Liver (tissue), 9 donors: ENCODE measurements around the gene IFI27L1. TPM values are rescaled to one million over a fixed set of nuclear protein-coding genes. Genes with fewer than 3 reads are reported as not detected.

Experiments used
- DNase-seq: peaks from one replicate; pipeline ENCODE4 v3.0.0-alpha.2; 2017; ENCODE audit warnings: low spot score
- H3K27ac ChIP-seq, 2 donors: one replicate each; pipeline ENCODE4 v1.7.0; 2013; ENCODE audit warnings: inconsistent platforms in 2 of 2, low read length in 2 of 2, control low read depth in 1 of 2, low read depth in 1 of 2, mild to moderate bottlenecking in 1 of 2
- H3K27me3 ChIP-seq, 4 donors: one replicate each; pipeline versions ENCODE4 v1.6.1 to v1.7.0; 2013; ENCODE audit warnings: low read length in 3 of 4, inconsistent platforms in 1 of 4, mild to moderate bottlenecking in 1 of 4, moderate library complexity in 1 of 4; ENCODE audit not compliant: control insufficient read depth in 4 of 4, insufficient read depth in 4 of 4
- H3K36me3 ChIP-seq, 4 donors: one replicate each; pipeline versions ENCODE4 v1.6.1 to v1.7.0; 2013; ENCODE audit warnings: low read length in 3 of 4, mild to moderate bottlenecking in 3 of 4, low read depth in 1 of 4, moderate library complexity in 1 of 4; ENCODE audit not compliant: control insufficient read depth in 4 of 4, insufficient read depth in 3 of 4
- H3K4me1 ChIP-seq, 4 donors: one replicate each; pipeline versions ENCODE4 v1.6.1 to v1.7.0; 2013; ENCODE audit warnings: low read length in 3 of 4, mild to moderate bottlenecking in 3 of 4, moderate library complexity in 1 of 4; ENCODE audit not compliant: control insufficient read depth in 4 of 4, insufficient read depth in 4 of 4
- H3K4me3 ChIP-seq, 3 donors: one replicate each; pipeline versions ENCODE4 v1.6.1 to v1.7.0; 2013; ENCODE audit warnings: low read length in 3 of 3, control low read depth in 1 of 3, low read depth in 1 of 3, mild to moderate bottlenecking in 1 of 3
- H3K9ac ChIP-seq, 2 donors: one replicate each; pipeline ENCODE4 v1.7.0; 2013; ENCODE audit warnings: low read length in 2 of 2, mild to moderate bottlenecking in 2 of 2, moderate library complexity in 2 of 2, control low read depth in 1 of 2, low read depth in 1 of 2
- H3K9me3 ChIP-seq, 4 donors: one replicate each; pipeline versions ENCODE4 v1.6.1 to v1.7.0; 2013; ENCODE audit warnings: low read length in 3 of 4; ENCODE audit not compliant: control insufficient read depth in 4 of 4
- EGR1 ChIP-seq, 2 donors: IDR thresholded peaks; 2 replicates each; pipeline ENCODE4 v1.6.1; 2016 to 2018; ENCODE audit warnings: antibody characterized with exemption in 2 of 2, low read depth in 2 of 2
- FOXA2 ChIP-seq: IDR thresholded peaks from 2 replicates; pipeline ENCODE4 v1.6.1; 2016; ENCODE audit warnings: antibody characterized with exemption
- GABPA ChIP-seq, 2 donors: IDR thresholded peaks in 1 of 2; conservative IDR thresholded peaks in 1 of 2; 2 replicates each; pipeline ENCODE4 v1.6.1; 2016; ENCODE audit warnings: antibody characterized with exemption in 2 of 2, mild to moderate bottlenecking in 1 of 2, moderate library complexity in 1 of 2
- HNF4A ChIP-seq, 2 donors: conservative IDR thresholded peaks; 2 replicates each; pipeline ENCODE4 v1.6.1; 2016; ENCODE audit warnings: antibody characterized with exemption in 2 of 2, mild to moderate bottlenecking in 2 of 2
- RAD21 ChIP-seq, 2 donors: IDR thresholded peaks; 2 replicates each; pipeline ENCODE4 v1.6.1; 2016; ENCODE audit warnings: antibody characterized with exemption in 2 of 2, mild to moderate bottlenecking in 2 of 2
- RXRA ChIP-seq, 2 donors: IDR thresholded peaks; 2 replicates each; pipeline ENCODE4 v1.6.1; 2017 to 2018; ENCODE audit warnings: antibody characterized with exemption in 2 of 2, mild to moderate bottlenecking in 1 of 2
- SP1 ChIP-seq: IDR thresholded peaks from 2 replicates; pipeline ENCODE4 v1.6.1; 2018; ENCODE audit warnings: antibody characterized with exemption, mild to moderate bottlenecking
- TAF1 ChIP-seq: conservative IDR thresholded peaks from 2 replicates; pipeline ENCODE4 v1.6.1; 2016; ENCODE audit warnings: antibody characterized with exemption, mild to moderate bottlenecking
- YY1 ChIP-seq: IDR thresholded peaks from 2 replicates; pipeline ENCODE4 v1.6.1; 2016; ENCODE audit warnings: antibody characterized with exemption, mild to moderate bottlenecking
- WGBS: extraction: QIAGEN DNeasy Blood & Tissue Kit; methylation state at CpG from one replicate; pipeline ENCODE4 v1.1.7; 2013; 5-methylcytosine and 5-hydroxymethylcytosine counted together
- polyA plus RNA-seq, 2 donors: library from polyadenylated mRNA; stranded (reverse) in 1 of 2; unstranded in 1 of 2; fragments of 200-250 nt in 1 of 2; fragments of >200 nt in 1 of 2; fragmentation: Nextera tagmentation in 1 of 2; extraction: Ambion mirVana in 1 of 2; gene quantifications; one replicate each; pipeline versions ENCODE4 v1.2.1 to v1.2.3, GENCODE V29; 2013 to 2015
- total RNA-seq, 2 donors: library from RNA; depleted of rRNA; stranded (reverse); fragments of >200 nt; gene quantifications; one replicate each; pipeline ENCODE4 v1.2.3, GENCODE V29; 2014
- TF ChIP-seq, protein P1 (sequence below): fragments of 150-350 bp; IDR thresholded peaks from 2 replicates; pipeline ENCODE4 v1.5.1; 2017; ENCODE audit warnings: improper control_type of control experiment, low read depth, low read length; ENCODE audit not compliant: missing input control
- TF ChIP-seq, protein P2 (sequence below): IDR thresholded peaks from 2 replicates; pipeline ENCODE4 v1.6.1; 2016; ENCODE audit warnings: antibody characterized with exemption
- TF ChIP-seq, protein P3 (sequence below): IDR thresholded peaks from 2 replicates; pipeline ENCODE4 v1.6.1; 2016; ENCODE audit warnings: antibody characterized with exemption, mild to moderate bottlenecking
- TF ChIP-seq, protein P4 (sequence below): IDR thresholded peaks from 2 replicates; pipeline ENCODE4 v1.6.1; 2016; ENCODE audit warnings: antibody characterized with exemption
- TF ChIP-seq, protein P5 (sequence below): IDR thresholded peaks from 2 replicates; pipeline ENCODE4 v1.6.1; 2016; ENCODE audit warnings: antibody characterized with exemption
- donor health status: healthy.
- donor health status: healthy.
- donor health status: healthy.
- donor health status: healthy.
- donor health status: healthy.

The IFI27L1 gene
- total and polyA plus RNA-seq, 4 donors: 3.7 to 8.1 (median 5.6) TPM

DNA sequence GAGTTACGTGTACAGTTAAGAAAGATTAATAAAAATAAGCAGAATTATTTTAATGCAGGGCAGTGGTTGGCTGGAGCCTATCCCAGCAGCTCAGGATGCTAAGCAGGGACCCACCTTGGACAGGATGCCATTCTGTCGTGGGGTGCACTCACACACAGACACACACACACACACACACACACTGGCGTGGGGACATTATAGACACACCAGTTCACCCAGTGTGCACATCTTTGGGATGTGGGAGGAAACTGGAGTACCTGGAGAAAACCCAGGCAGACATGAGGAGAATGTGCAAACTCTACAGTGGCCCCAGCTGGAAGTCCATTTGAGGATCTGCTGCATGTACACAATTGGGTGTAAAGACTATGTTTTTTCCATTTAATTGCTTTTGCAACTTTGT is 61.1 kb downstream of the IFI27L1 start:
- no peak overlapping the region for H3K27ac ChIP-seq
- 80% methylated on average over 3 of the region's 3 CpGs for WGBS
- no peaks in the 10 kb centered on the region for H3K4me1 ChIP-seq
- H3K9ac ChIP-seq: no peak overlapping the region
- no peaks in the 10 kb centered on the region for H3K27me3 ChIP-seq
- no peak for DNase-seq
- no peaks in the 10 kb centered on the region for H3K36me3 ChIP-seq
- TF ChIP-seq RAD21 (IDR thresholded peaks at IDR 0.05) (no peak), GABPA (IDR thresholded peaks at IDR 0.05 in 1 of 2, conservative IDR thresholded peaks at IDR 0.05 in 1 of 2) (no peak)
- TF ChIP-seq, protein P1, sequence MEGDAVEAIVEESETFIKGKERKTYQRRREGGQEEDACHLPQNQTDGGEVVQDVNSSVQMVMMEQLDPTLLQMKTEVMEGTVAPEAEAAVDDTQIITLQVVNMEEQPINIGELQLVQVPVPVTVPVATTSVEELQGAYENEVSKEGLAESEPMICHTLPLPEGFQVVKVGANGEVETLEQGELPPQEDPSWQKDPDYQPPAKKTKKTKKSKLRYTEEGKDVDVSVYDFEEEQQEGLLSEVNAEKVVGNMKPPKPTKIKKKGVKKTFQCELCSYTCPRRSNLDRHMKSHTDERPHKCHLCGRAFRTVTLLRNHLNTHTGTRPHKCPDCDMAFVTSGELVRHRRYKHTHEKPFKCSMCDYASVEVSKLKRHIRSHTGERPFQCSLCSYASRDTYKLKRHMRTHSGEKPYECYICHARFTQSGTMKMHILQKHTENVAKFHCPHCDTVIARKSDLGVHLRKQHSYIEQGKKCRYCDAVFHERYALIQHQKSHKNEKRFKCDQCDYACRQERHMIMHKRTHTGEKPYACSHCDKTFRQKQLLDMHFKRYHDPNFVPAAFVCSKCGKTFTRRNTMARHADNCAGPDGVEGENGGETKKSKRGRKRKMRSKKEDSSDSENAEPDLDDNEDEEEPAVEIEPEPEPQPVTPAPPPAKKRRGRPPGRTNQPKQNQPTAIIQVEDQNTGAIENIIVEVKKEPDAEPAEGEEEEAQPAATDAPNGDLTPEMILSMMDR: no peak
- H3K4me3 ChIP-seq: no peak overlapping the region
- H3K9me3 ChIP-seq: no peaks in the 10 kb centered on the region

DNA sequence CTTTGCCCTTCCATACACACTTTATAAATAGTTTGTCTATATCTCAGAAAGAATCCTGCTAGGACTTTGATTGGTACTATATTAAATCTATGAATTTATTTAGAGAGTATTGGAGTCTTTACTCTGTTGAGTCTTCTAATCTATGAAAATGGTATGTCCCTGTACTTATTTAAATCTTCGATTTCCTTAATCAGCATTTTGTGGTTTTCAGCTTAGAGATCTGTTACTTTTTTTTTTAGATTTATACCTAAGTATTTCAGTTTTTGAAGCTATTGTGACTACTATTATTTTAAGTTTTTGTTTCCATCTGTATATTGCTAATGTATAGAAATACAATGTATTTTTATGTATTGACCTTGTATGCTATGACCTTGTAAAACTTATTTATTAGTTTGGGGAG is 61.7 kb downstream of the IFI27L1 start:
- Histone ChIP-seq H3K27ac (no peak overlapping the region), H3K4me3 (no peak overlapping the region), H3K36me3 (no peaks in the 10 kb centered on the region), H3K9me3 (no peaks in the 10 kb centered on the region), H3K4me1 (no peaks in the 10 kb centered on the region), H3K9ac (no peak overlapping the region), H3K27me3 (no peaks in the 10 kb centered on the region)
- WGBS: 88% methylated on average over 1 of the region's 1 CpG
- no peak for DNase-seq
- TF ChIP-seq, protein P2, sequence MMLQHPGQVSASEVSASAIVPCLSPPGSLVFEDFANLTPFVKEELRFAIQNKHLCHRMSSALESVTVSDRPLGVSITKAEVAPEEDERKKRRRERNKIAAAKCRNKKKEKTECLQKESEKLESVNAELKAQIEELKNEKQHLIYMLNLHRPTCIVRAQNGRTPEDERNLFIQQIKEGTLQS: no peak
- TF ChIP-seq RXRA (IDR thresholded peaks at IDR 0.05) (no peak), HNF4A (conservative IDR thresholded peaks at IDR 0.05) (no peak), SP1 (no peak), YY1 (no peak), TAF1 (no peak), EGR1 (IDR thresholded peaks at IDR 0.05; ENCODE audit: low read depth in 2 of 2) (no peak), FOXA2 (no peak)
- TF ChIP-seq, protein P3, sequence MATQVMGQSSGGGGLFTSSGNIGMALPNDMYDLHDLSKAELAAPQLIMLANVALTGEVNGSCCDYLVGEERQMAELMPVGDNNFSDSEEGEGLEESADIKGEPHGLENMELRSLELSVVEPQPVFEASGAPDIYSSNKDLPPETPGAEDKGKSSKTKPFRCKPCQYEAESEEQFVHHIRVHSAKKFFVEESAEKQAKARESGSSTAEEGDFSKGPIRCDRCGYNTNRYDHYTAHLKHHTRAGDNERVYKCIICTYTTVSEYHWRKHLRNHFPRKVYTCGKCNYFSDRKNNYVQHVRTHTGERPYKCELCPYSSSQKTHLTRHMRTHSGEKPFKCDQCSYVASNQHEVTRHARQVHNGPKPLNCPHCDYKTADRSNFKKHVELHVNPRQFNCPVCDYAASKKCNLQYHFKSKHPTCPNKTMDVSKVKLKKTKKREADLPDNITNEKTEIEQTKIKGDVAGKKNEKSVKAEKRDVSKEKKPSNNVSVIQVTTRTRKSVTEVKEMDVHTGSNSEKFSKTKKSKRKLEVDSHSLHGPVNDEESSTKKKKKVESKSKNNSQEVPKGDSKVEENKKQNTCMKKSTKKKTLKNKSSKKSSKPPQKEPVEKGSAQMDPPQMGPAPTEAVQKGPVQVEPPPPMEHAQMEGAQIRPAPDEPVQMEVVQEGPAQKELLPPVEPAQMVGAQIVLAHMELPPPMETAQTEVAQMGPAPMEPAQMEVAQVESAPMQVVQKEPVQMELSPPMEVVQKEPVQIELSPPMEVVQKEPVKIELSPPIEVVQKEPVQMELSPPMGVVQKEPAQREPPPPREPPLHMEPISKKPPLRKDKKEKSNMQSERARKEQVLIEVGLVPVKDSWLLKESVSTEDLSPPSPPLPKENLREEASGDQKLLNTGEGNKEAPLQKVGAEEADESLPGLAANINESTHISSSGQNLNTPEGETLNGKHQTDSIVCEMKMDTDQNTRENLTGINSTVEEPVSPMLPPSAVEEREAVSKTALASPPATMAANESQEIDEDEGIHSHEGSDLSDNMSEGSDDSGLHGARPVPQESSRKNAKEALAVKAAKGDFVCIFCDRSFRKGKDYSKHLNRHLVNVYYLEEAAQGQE: no peak
- TF ChIP-seq, protein P4, sequence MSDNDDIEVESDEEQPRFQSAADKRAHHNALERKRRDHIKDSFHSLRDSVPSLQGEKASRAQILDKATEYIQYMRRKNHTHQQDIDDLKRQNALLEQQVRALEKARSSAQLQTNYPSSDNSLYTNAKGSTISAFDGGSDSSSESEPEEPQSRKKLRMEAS: no peak

DNA sequence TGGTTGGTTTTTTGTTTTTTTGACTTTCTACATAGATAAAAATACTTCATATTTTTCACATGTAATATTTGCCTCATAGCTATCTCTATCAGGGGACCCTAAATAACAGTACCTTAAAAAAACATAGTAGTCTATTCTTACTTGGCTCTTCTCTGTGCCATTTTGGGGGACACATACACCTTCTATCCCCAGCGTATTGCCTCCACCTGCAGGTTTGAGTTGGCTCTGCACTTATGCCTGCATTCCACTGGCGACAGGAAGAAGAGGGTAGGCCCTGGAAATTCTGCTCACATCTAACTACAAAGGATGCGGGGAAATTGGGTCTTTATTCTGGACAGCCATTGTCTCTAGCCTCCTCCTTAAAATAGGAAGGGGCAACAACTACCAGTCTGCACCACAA is 62.1 kb downstream of the IFI27L1 start:
- no peaks in the 10 kb centered on the region for H3K27me3 ChIP-seq
- no peak overlapping the region for H3K9ac ChIP-seq
- H3K4me3 ChIP-seq: no peak overlapping the region
- WGBS: 89% methylated on average over 3 of the region's 3 CpGs
- H3K9me3 ChIP-seq: no peaks in the 10 kb centered on the region
- H3K4me1 ChIP-seq: no peaks in the 10 kb centered on the region
- no peak overlapping the region for H3K27ac ChIP-seq
- no peaks in the 10 kb centered on the region for H3K36me3 ChIP-seq
- TF ChIP-seq, protein P5, sequence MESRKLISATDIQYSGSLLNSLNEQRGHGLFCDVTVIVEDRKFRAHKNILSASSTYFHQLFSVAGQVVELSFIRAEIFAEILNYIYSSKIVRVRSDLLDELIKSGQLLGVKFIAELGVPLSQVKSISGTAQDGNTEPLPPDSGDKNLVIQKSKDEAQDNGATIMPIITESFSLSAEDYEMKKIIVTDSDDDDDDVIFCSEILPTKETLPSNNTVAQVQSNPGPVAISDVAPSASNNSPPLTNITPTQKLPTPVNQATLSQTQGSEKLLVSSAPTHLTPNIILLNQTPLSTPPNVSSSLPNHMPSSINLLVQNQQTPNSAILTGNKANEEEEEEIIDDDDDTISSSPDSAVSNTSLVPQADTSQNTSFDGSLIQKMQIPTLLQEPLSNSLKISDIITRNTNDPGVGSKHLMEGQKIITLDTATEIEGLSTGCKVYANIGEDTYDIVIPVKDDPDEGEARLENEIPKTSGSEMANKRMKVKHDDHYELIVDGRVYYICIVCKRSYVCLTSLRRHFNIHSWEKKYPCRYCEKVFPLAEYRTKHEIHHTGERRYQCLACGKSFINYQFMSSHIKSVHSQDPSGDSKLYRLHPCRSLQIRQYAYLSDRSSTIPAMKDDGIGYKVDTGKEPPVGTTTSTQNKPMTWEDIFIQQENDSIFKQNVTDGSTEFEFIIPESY: no peak
- TF ChIP-seq, protein P1: peak; percentile 5
- DNase-seq: no peak
